Ishikawa (cell line): ENCODE data around the gene CUZD1.

ENCODE experiments used
- EGR1 ChIP-seq: IDR thresholded peaks from 2 replicates; pipeline ENCODE4 v1.6.1; 2012
- EP300 ChIP-seq: IDR thresholded peaks from 2 replicates; pipeline ENCODE4 v1.6.1; 2012; ENCODE audit warnings: borderline replicate concordance
- REST ChIP-seq: IDR thresholded peaks from 2 replicates; pipeline ENCODE4 v1.6.1; 2012; ENCODE audit warnings: low read depth, mild to moderate bottlenecking
- TAF1 ChIP-seq: IDR thresholded peaks from 2 replicates; pipeline ENCODE4 v1.6.1; 2012; ENCODE audit warnings: low read depth, mild to moderate bottlenecking
- TCF12 ChIP-seq: IDR thresholded peaks from 2 replicates; pipeline ENCODE4 v1.6.1; 2012; ENCODE audit warnings: low read depth
- TEAD4 ChIP-seq: IDR thresholded peaks from 2 replicates; pipeline ENCODE4 v1.6.1; 2012

GRCh38 chr10:122822973-122823690 is 22.5 kb downstream of the CUZD1 start:
- no peak for TF ChIP-seq EGR1
- TF ChIP-seq REST, result no peak
- no peak for TF ChIP-seq TCF12
- no peak for TF ChIP-seq EP300
- no peak for TF ChIP-seq TEAD4
- no peak for TF ChIP-seq TAF1
